SK-N-SH (cell line): ENCODE measurements around the gene HIF1A. TPM values are rescaled to one million over a fixed set of nuclear protein-coding genes. Genes with fewer than 3 reads are reported as not detected.
A peak's percentile ranks its signal among the peaks of the same experiment; 100 is the strongest.

Source experiments
- CTCF ChIA-PET: fragments of 300-600, 350-600 bp; formaldehyde crosslinking; extraction: SDS; loops from one replicate; lab custom pipeline; 2021; lab: Yijun Ruan, JAX
- POLR2A ChIA-PET: fragments of 350-600 bp; sonication (Branson Sonifier 250); formaldehyde crosslinking; extraction: SDS; loops from one replicate; lab custom pipeline; 2020; ENCODE audit warnings: antibody characterized with exemption, inconsistent platforms; lab: Yijun Ruan, JAX
- DNase-seq: peaks from one replicate; pipeline ENCODE4 v3.0.0; 2012
- H2AFZ ChIP-seq: fragments of 200-600 bp; sonication (generic); 2 replicates; pipeline ENCODE4 v1.8.1; 2016; ENCODE audit warnings: antibody characterized with exemption, mild to moderate bottlenecking, low read depth
- H3F3A ChIP-seq: fragments of 200-600 bp; sonication (generic); replicated peaks from 2 replicates; pipeline ENCODE3; 2016; ENCODE audit warnings: antibody characterized with exemption, mild to moderate bottlenecking; ENCODE audit not compliant: insufficient read depth
- H3K27ac ChIP-seq, 2 experiments: fragments of 200-500 bp in 1 of 2; fragments of 200-600 bp in 1 of 2; sonication (Bioruptor generic) in 1 of 2; sonication (generic), shearing (Covaris generic) in 1 of 2; 2 replicates each; pipeline versions ENCODE4 v1.5.1 to v1.6.1; 2014 to 2016; ENCODE audit warnings: low read depth in 2 of 2, inconsistent platforms in 1 of 2, low read length in 1 of 2, mild to moderate bottlenecking in 1 of 2, mixed read lengths in 1 of 2
- H3K27me3 ChIP-seq: fragments of 200-600 bp; sonication (generic), shearing (Covaris generic); 2 replicates; pipeline ENCODE4 v1.6.1; 2016; ENCODE audit warnings: mixed run types; ENCODE audit not compliant: insufficient read depth
- H3K36me3 ChIP-seq, 2 experiments: fragments of 200-500 bp in 1 of 2; fragments of 200-600 bp in 1 of 2; sonication (Bioruptor generic) in 1 of 2; sonication (generic) in 1 of 2; replicated peaks in 1 of 2; 2 replicates each; pipeline versions ENCODE3 to v1.5.1; 2014 to 2016; ENCODE audit warnings: low read length in 1 of 2, mild to moderate bottlenecking in 1 of 2; ENCODE audit not compliant: insufficient read depth in 2 of 2, control insufficient read depth in 1 of 2
- H3K4me1 ChIP-seq, 2 experiments: fragments of 200-500 bp in 1 of 2; fragments of 200-600 bp in 1 of 2; sonication (Bioruptor generic) in 1 of 2; sonication (generic), shearing (Covaris generic) in 1 of 2; 2 replicates each; pipeline versions ENCODE4 v1.5.1 to v1.6.1; 2014 to 2016; ENCODE audit warnings: low read depth in 1 of 2, low read length in 1 of 2, mixed run types in 1 of 2; ENCODE audit not compliant: insufficient read depth in 2 of 2, control insufficient read depth in 1 of 2
- H3K4me2 ChIP-seq: fragments of 200-600 bp; sonication (generic), shearing (Covaris generic); 2 replicates; pipeline ENCODE4 v1.6.1; 2017; ENCODE audit warnings: mixed run types
- H3K4me3 ChIP-seq, 2 experiments: fragments of 200-500 bp in 1 of 2; fragments of 200-600 bp in 1 of 2; sonication (Bioruptor generic) in 1 of 2; sonication (generic), shearing (Covaris generic) in 1 of 2; 2 replicates each; pipeline versions ENCODE4 v1.5.1 to v1.8.1; 2014 to 2016; ENCODE audit warnings: low read depth in 2 of 2, inconsistent platforms in 1 of 2, low read length in 1 of 2, mild to moderate bottlenecking in 1 of 2, mixed read lengths in 1 of 2, moderate library complexity in 1 of 2
- H3K79me2 ChIP-seq: fragments of 200-600 bp; sonication (generic); 2 replicates; pipeline ENCODE4 v1.8.1; 2017; ENCODE audit warnings: mild to moderate bottlenecking; ENCODE audit not compliant: insufficient read depth
- H3K9ac ChIP-seq: fragments of 200-600 bp; sonication (generic); 2 replicates; pipeline ENCODE4 v1.6.1; 2017; ENCODE audit warnings: mixed run types
- H3K9me2 ChIP-seq: fragments of 200-600 bp; sonication (generic); 2 replicates; pipeline ENCODE4 v1.6.1; 2017; ENCODE audit warnings: mixed run types
- H3K9me3 ChIP-seq: fragments of 200-600 bp; sonication (generic); 2 replicates; pipeline ENCODE4 v1.6.1; 2017; ENCODE audit warnings: mixed run types, mild to moderate bottlenecking, moderate library complexity
- H4K20me1 ChIP-seq: fragments of 200-600 bp; sonication (generic); 2 replicates; pipeline ENCODE4 v1.6.1; 2017; ENCODE audit warnings: mild to moderate bottlenecking, mixed run types; ENCODE audit not compliant: insufficient read depth
- CHD2 ChIP-seq: fragments of 150-350 bp; IDR thresholded peaks from 2 replicates; pipeline ENCODE4 v1.6.1; 2018; ENCODE audit warnings: low read length; ENCODE audit not compliant: partially characterized antibody
- ELF1 ChIP-seq: IDR thresholded peaks from 2 replicates; pipeline ENCODE4 v1.4.0; 2012
- EZH2phosphoT487 ChIP-seq: fragments of 200-600 bp; sonication (generic); IDR thresholded peaks from 2 replicates; pipeline ENCODE4 v1.6.1; 2017; ENCODE audit warnings: low read depth, mixed run types, mild to moderate bottlenecking, antibody characterized with exemption, moderate library complexity, borderline replicate concordance
- GATA2 ChIP-seq: sonication (generic); formaldehyde crosslinking; IDR thresholded peaks from 2 replicates; pipeline ENCODE4 v1.5.0; 2020; ENCODE audit warnings: mild to moderate bottlenecking, missing genetic modification reagents
- NRF1 ChIP-seq: IDR thresholded peaks from 2 replicates; pipeline ENCODE4 v1.6.1; 2012; ENCODE audit warnings: low read depth, mild to moderate bottlenecking, low read length
- RAD21 ChIP-seq: IDR thresholded peaks from 2 replicates; pipeline ENCODE4 v1.6.1; 2012; ENCODE audit warnings: mild to moderate bottlenecking, low read length
- RCOR1 ChIP-seq: fragments of 150-350 bp; IDR thresholded peaks from 2 replicates; pipeline ENCODE4 v1.6.1; 2017; ENCODE audit warnings: antibody characterized with exemption, low read length
- TAF1 ChIP-seq: IDR thresholded peaks from 2 replicates; pipeline ENCODE4 v1.6.1; 2012; ENCODE audit warnings: low read depth, mild to moderate bottlenecking, low read length, moderate library complexity, borderline replicate concordance
- WGBS: methylation state at CpG from one replicate; pipeline ENCODE4 v1.1.6; 2017; ENCODE audit warnings: low lambda C conversion rate; 5-methylcytosine and 5-hydroxymethylcytosine counted together
- polyA plus RNA-seq, 3 experiments: library from polyadenylated mRNA; depleted of rRNA; stranded (reverse); fragments of >200 nt; gene quantifications; 2 replicates each; pipeline ENCODE4 v1.2.3, GENCODE V29; 2012
- TF ChIP-seq, protein P1 (sequence below): IDR thresholded peaks from 2 replicates; pipeline ENCODE4; 2012
- TF ChIP-seq, protein P2 (sequence below): fragments of 150-350 bp; IDR thresholded peaks from 2 replicates; pipeline ENCODE4 v1.6.1; 2017; ENCODE audit warnings: antibody characterized with exemption, low read length, low read depth, borderline replicate concordance
- TF ChIP-seq, protein P3 (sequence below): IDR thresholded peaks from 2 replicates; pipeline ENCODE4 v1.6.1; 2012; ENCODE audit warnings: mild to moderate bottlenecking, low read depth, low read length, moderate library complexity
- TF ChIP-seq, protein P4 (sequence below): fragments of 150-350 bp; IDR thresholded peaks from 2 replicates; pipeline ENCODE4 v1.6.1; 2016; ENCODE audit warnings: mild to moderate bottlenecking, low read depth, low read length
- TF ChIP-seq, protein P5 (sequence below): fragments of 200-600 bp; sonication (generic); IDR thresholded peaks from 2 replicates; pipeline ENCODE4 v1.6.1; 2017; ENCODE audit warnings: antibody characterized with exemption, mild to moderate bottlenecking, moderate library complexity

Gene HIF1A
- polyA plus RNA-seq, 1 of the 3 experiments (the other 2 are of a cell fraction), result 20.8 TPM

DNA sequence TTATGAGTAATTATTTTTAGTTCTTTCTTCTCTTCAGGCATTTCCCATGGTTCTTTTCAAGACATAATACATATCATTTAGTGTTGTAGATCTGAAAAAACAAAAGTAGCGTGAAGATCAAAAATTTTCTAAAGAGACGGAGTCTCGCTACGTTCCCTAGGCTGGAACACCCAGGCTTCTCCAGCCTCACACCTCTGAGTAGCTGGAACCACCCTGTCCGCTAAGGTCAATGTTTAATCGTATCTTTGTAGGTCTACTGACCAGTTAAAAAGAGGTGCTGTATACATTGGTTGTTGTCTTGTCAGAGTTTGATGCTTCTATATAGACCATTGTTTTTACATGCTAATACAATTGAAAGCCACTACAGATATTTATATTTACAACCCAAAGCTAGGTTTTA is 1.3 kb upstream of the HIF1A start:
- peaks cover 4 to 6% of the 10 kb centered on the region in 2 experiments; a peak in 2 of 4 replicates for H3K4me1 ChIP-seq
- 99% methylated on average over 6 of the region's 6 CpGs for WGBS
- no peaks in the 10 kb centered on the region for H3F3A ChIP-seq
- no peaks in the 10 kb centered on the region for H3K36me3 ChIP-seq
- H3K27me3 ChIP-seq, result no peaks in the 10 kb centered on the region
- H3K4me3 ChIP-seq, result no peak overlapping the region
- peak overlapping the region; percentile 94; the same call in 1 of the 2 replicates for H2AFZ ChIP-seq
- H3K9me2 ChIP-seq, result no peaks in the 10 kb centered on the region
- DNase-seq, result no peak
- TF ChIP-seq GATA2 (CRISPR knock-in tag), result no peak
- TF ChIP-seq ELF1, result no peak
- TF ChIP-seq, protein P1, sequence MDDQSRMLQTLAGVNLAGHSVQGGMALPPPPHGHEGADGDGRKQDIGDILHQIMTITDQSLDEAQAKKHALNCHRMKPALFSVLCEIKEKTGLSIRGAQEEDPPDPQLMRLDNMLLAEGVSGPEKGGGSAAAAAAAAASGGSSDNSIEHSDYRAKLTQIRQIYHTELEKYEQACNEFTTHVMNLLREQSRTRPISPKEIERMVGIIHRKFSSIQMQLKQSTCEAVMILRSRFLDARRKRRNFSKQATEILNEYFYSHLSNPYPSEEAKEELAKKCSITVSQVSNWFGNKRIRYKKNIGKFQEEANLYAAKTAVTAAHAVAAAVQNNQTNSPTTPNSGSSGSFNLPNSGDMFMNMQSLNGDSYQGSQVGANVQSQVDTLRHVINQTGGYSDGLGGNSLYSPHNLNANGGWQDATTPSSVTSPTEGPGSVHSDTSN, result no peak
- TF ChIP-seq TAF1, result no peak
- TF ChIP-seq, protein P2, sequence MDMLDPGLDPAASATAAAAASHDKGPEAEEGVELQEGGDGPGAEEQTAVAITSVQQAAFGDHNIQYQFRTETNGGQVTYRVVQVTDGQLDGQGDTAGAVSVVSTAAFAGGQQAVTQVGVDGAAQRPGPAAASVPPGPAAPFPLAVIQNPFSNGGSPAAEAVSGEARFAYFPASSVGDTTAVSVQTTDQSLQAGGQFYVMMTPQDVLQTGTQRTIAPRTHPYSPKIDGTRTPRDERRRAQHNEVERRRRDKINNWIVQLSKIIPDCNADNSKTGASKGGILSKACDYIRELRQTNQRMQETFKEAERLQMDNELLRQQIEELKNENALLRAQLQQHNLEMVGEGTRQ, result no peak
- TF ChIP-seq NRF1, result no peak
- no peak for TF ChIP-seq RCOR1
- TF ChIP-seq EZH2phosphoT487, result no peak
- TF ChIP-seq, protein P3, sequence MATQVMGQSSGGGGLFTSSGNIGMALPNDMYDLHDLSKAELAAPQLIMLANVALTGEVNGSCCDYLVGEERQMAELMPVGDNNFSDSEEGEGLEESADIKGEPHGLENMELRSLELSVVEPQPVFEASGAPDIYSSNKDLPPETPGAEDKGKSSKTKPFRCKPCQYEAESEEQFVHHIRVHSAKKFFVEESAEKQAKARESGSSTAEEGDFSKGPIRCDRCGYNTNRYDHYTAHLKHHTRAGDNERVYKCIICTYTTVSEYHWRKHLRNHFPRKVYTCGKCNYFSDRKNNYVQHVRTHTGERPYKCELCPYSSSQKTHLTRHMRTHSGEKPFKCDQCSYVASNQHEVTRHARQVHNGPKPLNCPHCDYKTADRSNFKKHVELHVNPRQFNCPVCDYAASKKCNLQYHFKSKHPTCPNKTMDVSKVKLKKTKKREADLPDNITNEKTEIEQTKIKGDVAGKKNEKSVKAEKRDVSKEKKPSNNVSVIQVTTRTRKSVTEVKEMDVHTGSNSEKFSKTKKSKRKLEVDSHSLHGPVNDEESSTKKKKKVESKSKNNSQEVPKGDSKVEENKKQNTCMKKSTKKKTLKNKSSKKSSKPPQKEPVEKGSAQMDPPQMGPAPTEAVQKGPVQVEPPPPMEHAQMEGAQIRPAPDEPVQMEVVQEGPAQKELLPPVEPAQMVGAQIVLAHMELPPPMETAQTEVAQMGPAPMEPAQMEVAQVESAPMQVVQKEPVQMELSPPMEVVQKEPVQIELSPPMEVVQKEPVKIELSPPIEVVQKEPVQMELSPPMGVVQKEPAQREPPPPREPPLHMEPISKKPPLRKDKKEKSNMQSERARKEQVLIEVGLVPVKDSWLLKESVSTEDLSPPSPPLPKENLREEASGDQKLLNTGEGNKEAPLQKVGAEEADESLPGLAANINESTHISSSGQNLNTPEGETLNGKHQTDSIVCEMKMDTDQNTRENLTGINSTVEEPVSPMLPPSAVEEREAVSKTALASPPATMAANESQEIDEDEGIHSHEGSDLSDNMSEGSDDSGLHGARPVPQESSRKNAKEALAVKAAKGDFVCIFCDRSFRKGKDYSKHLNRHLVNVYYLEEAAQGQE, result no peak
- no peak for TF ChIP-seq CHD2
- no peak for TF ChIP-seq RAD21
- TF ChIP-seq, protein P4, sequence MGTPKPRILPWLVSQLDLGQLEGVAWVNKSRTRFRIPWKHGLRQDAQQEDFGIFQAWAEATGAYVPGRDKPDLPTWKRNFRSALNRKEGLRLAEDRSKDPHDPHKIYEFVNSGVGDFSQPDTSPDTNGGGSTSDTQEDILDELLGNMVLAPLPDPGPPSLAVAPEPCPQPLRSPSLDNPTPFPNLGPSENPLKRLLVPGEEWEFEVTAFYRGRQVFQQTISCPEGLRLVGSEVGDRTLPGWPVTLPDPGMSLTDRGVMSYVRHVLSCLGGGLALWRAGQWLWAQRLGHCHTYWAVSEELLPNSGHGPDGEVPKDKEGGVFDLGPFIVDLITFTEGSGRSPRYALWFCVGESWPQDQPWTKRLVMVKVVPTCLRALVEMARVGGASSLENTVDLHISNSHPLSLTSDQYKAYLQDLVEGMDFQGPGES, result no peak
- TF ChIP-seq, protein P5, sequence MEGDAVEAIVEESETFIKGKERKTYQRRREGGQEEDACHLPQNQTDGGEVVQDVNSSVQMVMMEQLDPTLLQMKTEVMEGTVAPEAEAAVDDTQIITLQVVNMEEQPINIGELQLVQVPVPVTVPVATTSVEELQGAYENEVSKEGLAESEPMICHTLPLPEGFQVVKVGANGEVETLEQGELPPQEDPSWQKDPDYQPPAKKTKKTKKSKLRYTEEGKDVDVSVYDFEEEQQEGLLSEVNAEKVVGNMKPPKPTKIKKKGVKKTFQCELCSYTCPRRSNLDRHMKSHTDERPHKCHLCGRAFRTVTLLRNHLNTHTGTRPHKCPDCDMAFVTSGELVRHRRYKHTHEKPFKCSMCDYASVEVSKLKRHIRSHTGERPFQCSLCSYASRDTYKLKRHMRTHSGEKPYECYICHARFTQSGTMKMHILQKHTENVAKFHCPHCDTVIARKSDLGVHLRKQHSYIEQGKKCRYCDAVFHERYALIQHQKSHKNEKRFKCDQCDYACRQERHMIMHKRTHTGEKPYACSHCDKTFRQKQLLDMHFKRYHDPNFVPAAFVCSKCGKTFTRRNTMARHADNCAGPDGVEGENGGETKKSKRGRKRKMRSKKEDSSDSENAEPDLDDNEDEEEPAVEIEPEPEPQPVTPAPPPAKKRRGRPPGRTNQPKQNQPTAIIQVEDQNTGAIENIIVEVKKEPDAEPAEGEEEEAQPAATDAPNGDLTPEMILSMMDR, result no peak
- H3K9me3 ChIP-seq, result no peaks in the 10 kb centered on the region
- H4K20me1 ChIP-seq, result peaks cover 29% of the 10 kb centered on the region
- CTCF ChIA-PET, result interaction anchor here (0.8 to 1.7 kb wide), 5 partner anchors 63 to 232 kb away, joined by 3 to 8 read pairs (median 4); no protein-coding TSS in a partner anchor
- no peak overlapping the region for H3K27ac ChIP-seq
- H3K79me2 ChIP-seq, result peaks cover 36% of the 10 kb centered on the region
- no peak overlapping the region for H3K9ac ChIP-seq
- H3K4me2 ChIP-seq, result no peak overlapping the region
- POLR2A ChIA-PET, result interaction anchor here (1.6 to 2.4 kb wide), 2 partner anchors 38 to 223 kb away, joined by 4 to 30 read pairs; no protein-coding TSS in a partner anchor
